ENCODE measurements around the gene ROS1.

DNA sequence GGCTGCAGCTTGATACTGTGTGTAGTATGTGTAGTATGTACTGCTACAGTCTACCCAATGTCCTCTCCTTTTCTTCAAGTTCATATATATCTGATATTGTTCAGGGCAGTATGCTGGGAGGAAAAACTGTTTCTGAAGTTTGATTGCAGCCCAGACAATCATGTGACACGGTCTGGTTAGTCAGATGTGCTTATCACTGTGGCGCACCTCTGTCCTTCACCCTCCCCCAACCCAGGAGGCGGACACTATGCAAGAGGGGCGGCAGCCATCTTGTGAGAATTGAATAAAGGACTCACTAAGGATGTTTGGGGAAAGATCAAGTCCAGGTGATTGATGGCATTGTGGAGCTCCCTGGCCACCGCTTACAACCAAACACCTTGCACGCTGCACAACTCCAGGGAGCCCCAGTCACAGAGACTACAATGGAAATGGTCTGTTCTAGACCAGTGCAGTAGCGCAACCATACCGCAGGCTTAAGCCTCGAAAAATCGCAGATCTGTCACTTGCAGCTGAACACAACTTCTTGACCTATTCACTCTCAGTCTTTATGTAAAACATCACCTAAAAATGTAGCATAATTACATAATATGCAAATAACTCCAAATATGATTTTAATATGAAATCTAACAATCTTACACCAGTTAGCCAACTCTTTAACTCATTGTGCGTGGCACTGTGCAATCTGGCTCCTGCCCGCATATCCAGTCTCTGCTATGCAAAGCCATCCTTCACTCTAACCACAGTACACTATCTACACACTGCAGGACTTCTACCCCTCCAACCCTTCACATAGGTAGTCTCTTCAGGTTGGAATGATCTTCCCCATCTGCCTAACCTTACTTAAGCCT is 81.1 kb downstream of the ROS1 start:
- TF ChIP-seq SNAI2 (CRISPR knock-in tag; IDR thresholded peaks at IDR 0.05) (no peak), ARNTL (CRISPR knock-in tag; IDR thresholded peaks at IDR 0.05; ENCODE audit: borderline replicate concordance, low read depth) (no peak), RARB (CRISPR knock-in tag; IDR thresholded peaks at IDR 0.05) (no peak), ZC3H10 (CRISPR knock-in tag; IDR thresholded peaks at IDR 0.05) (no peak), ZNF8 (CRISPR knock-in tag; IDR thresholded peaks at IDR 0.05) (no peak), TOX (CRISPR knock-in tag; IDR thresholded peaks at IDR 0.05; ENCODE audit: borderline replicate concordance) (no peak), ZFP30 (CRISPR knock-in tag; IDR thresholded peaks at IDR 0.05) (no peak), CSDC2 (CRISPR knock-in tag; IDR thresholded peaks at IDR 0.05) (no peak), PPARA (CRISPR knock-in tag; IDR thresholded peaks at IDR 0.05; ENCODE audit: borderline replicate concordance) (no peak)
- TF ChIP-seq, protein P1, sequence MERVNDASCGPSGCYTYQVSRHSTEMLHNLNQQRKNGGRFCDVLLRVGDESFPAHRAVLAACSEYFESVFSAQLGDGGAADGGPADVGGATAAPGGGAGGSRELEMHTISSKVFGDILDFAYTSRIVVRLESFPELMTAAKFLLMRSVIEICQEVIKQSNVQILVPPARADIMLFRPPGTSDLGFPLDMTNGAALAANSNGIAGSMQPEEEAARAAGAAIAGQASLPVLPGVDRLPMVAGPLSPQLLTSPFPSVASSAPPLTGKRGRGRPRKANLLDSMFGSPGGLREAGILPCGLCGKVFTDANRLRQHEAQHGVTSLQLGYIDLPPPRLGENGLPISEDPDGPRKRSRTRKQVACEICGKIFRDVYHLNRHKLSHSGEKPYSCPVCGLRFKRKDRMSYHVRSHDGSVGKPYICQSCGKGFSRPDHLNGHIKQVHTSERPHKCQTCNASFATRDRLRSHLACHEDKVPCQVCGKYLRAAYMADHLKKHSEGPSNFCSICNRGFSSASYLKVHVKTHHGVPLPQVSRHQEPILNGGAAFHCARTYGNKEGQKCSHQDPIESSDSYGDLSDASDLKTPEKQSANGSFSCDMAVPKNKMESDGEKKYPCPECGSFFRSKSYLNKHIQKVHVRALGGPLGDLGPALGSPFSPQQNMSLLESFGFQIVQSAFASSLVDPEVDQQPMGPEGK (CRISPR knock-in tag; IDR thresholded peaks at IDR 0.05; ENCODE audit: borderline replicate concordance) = no peak
- TF ChIP-seq, protein P2, sequence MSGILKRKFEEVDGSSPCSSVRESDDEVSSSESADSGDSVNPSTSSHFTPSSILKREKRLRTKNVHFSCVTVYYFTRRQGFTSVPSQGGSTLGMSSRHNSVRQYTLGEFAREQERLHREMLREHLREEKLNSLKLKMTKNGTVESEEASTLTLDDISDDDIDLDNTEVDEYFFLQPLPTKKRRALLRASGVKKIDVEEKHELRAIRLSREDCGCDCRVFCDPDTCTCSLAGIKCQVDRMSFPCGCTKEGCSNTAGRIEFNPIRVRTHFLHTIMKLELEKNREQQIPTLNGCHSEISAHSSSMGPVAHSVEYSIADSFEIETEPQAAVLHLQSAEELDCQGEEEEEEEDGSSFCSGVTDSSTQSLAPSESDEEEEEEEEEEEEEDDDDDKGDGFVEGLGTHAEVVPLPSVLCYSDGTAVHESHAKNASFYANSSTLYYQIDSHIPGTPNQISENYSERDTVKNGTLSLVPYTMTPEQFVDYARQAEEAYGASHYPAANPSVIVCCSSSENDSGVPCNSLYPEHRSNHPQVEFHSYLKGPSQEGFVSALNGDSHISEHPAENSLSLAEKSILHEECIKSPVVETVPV (CRISPR knock-in tag; IDR thresholded peaks at IDR 0.05) = no peak
- TF ChIP-seq, protein P3, sequence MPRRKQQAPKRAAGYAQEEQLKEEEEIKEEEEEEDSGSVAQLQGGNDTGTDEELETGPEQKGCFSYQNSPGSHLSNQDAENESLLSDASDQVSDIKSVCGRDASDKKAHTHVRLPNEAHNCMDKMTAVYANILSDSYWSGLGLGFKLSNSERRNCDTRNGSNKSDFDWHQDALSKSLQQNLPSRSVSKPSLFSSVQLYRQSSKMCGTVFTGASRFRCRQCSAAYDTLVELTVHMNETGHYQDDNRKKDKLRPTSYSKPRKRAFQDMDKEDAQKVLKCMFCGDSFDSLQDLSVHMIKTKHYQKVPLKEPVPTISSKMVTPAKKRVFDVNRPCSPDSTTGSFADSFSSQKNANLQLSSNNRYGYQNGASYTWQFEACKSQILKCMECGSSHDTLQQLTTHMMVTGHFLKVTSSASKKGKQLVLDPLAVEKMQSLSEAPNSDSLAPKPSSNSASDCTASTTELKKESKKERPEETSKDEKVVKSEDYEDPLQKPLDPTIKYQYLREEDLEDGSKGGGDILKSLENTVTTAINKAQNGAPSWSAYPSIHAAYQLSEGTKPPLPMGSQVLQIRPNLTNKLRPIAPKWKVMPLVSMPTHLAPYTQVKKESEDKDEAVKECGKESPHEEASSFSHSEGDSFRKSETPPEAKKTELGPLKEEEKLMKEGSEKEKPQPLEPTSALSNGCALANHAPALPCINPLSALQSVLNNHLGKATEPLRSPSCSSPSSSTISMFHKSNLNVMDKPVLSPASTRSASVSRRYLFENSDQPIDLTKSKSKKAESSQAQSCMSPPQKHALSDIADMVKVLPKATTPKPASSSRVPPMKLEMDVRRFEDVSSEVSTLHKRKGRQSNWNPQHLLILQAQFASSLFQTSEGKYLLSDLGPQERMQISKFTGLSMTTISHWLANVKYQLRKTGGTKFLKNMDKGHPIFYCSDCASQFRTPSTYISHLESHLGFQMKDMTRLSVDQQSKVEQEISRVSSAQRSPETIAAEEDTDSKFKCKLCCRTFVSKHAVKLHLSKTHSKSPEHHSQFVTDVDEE (CRISPR knock-in tag; IDR thresholded peaks at IDR 0.05) = no peak
